Measurements from ENCODE around the gene KCNA3.

DNA sequence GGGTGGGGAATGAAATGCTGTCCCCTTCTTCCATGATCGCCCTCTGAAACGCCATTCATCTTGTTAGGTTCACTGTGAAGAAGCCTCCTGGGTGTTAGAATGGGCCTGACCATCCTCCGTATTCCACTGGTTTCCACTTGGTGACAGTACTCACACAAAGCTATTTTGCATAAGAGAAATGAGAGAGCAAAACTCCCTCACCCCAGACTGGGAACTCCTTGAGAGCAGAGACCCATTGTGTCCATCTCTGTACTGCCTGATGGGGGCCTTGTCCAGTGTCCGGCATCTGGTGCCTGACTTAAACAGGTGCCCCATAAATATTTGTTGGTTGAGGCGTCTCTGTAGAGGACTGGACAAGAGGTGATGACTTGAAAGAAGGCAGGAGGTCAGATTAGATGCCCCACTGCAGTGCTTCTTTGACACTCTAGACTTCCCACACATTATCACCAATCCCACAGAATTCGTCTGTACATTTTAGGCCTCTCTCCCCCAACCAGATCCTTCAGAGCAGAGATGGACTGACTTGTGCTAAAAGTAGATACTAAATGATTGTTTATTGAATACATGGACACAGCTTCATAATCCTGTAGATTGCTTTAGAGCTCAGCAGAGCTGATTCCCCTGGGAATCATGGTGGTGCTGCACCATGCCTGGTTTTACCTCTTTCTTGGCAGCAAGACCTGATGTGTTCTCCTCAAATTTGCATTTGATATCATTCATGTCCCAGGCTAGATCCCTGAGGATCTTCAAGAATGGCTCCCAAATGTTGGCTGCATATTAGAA is 46.2 kb downstream of the KCNA3 start:
- TF ChIP-seq FOXJ3 (CRISPR knock-in tag; IDR thresholded peaks at IDR 0.05) (no peak), FOSL2 (IDR thresholded peaks at IDR 0.05; ENCODE audit: borderline replicate concordance, low read depth) (no peak)
- TF ChIP-seq, protein P1, sequence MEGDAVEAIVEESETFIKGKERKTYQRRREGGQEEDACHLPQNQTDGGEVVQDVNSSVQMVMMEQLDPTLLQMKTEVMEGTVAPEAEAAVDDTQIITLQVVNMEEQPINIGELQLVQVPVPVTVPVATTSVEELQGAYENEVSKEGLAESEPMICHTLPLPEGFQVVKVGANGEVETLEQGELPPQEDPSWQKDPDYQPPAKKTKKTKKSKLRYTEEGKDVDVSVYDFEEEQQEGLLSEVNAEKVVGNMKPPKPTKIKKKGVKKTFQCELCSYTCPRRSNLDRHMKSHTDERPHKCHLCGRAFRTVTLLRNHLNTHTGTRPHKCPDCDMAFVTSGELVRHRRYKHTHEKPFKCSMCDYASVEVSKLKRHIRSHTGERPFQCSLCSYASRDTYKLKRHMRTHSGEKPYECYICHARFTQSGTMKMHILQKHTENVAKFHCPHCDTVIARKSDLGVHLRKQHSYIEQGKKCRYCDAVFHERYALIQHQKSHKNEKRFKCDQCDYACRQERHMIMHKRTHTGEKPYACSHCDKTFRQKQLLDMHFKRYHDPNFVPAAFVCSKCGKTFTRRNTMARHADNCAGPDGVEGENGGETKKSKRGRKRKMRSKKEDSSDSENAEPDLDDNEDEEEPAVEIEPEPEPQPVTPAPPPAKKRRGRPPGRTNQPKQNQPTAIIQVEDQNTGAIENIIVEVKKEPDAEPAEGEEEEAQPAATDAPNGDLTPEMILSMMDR (IDR thresholded peaks at IDR 0.05): no peak

All from SK-N-SH (cell line).